NCI-H446 (cell line): ENCODE results near the gene ZBTB39.
"Not testable (repeated sequence)": the region's sequence is repeated elsewhere in the genome, so short reads cannot be mapped to it uniquely, and the experiment has no call there.

Experiments used
- DNase-seq, 2 experiments: peaks; one replicate each; lab custom pipeline; 2025; lab: John Stamatoyannopoulos, UW

Gene ZBTB39

GRCh38 chr12:57031138-57031725 is 24.9 kb upstream of the ZBTB39 start:
- peak in 1 of 2 experiments; percentile 25 for DNase-seq

GRCh38 chr12:57029457-57029856 is 23.1 kb upstream of the ZBTB39 start:
- no peak for DNase-seq

- no peak for DNase-seq
Observed at GRCh38 chr12:57027805-57028153, 21.4 kb upstream of the ZBTB39 start.

GRCh38 chr12:57027011-57027804 is 20.9 kb upstream of the ZBTB39 start:
- DNase-seq: no peak

GRCh38 chr12:57025196-57025595 is 18.9 kb upstream of the ZBTB39 start:
- DNase-seq: no peak

- DNase-seq: not testable (repeated sequence)
Observed at GRCh38 chr12:57022324-57022723, 16.0 kb upstream of the ZBTB39 start.

GRCh38 chr12:57019983-57020719 is 13.8 kb upstream of the ZBTB39 start:
- no peak for DNase-seq

- no peak for DNase-seq
Observed at GRCh38 chr12:57018906-57019305, 12.6 kb upstream of the ZBTB39 start.

- not testable (repeated sequence) for DNase-seq
Observed at GRCh38 chr12:57018353-57018752, 12.0 kb upstream of the ZBTB39 start.

- DNase-seq: no peak
Observed at GRCh38 chr12:57016348-57016747, 10.0 kb upstream of the ZBTB39 start, which contains the start of gene TAC3. Gene TAC3, minus strand, starts transcription at chr12:57016529. Its CDS starts 732 bp downstream, at chr12:57015797.

- no peak for DNase-seq
Observed at GRCh38 chr12:57012600-57013465, 6.5 kb upstream of the ZBTB39 start.

- DNase-seq: no peak
Observed at GRCh38 chr12:57011438-57012424, 5.4 kb upstream of the ZBTB39 start.

GRCh38 chr12:57010627-57011247 is 4.4 kb upstream of the ZBTB39 start:
- no peak for DNase-seq

GRCh38 chr12:57009949-57010626 is 3.7 kb upstream of the ZBTB39 start:
- DNase-seq: no peak

GRCh38 chr12:57008178-57008577 is 1.8 kb upstream of the ZBTB39 start:
- DNase-seq: peak; percentile 33 to 69

GRCh38 chr12:57006809-57007475 is 596 bp upstream of the ZBTB39 start:
- no peak for DNase-seq

GRCh38 chr12:57004651-57005050 is 1.7 kb downstream of the ZBTB39 start:
- DNase-seq: no peak

- no peak for DNase-seq
Observed at GRCh38 chr12:57003395-57003794, 3.0 kb downstream of the ZBTB39 start.

GRCh38 chr12:57001448-57001906 is 4.9 kb downstream of the ZBTB39 start:
- peak in 1 of 2 experiments; percentile 31 for DNase-seq
